ENCODE data around the gene CHST8. TPM values are rescaled to one million over a fixed set of nuclear protein-coding genes. Genes with fewer than 3 reads are reported as not detected.

CHST8 gene
- total RNA-seq, 1 donor from 2014 or later: 3.2 TPM

GRCh38 chr19:33736158-33736557, 114.4 kb downstream of the CHST8 start:
- H3K4me1 ChIP-seq: no peaks in the 10 kb centered on the region
- H3K27me3 ChIP-seq: no peaks in the 10 kb centered on the region
- TF ChIP-seq CTCF (IDR thresholded peaks at IDR 0.05): no peak
- no peak for TF ChIP-seq POLR2AphosphoS5 (IDR thresholded peaks at IDR 0.05; ENCODE audit: insufficient read depth in 1 of 2, low read depth in 1 of 2)
- no peaks in the 10 kb centered on the region for H3K9me3 ChIP-seq
- no peaks in the 10 kb centered on the region for H3K36me3 ChIP-seq
- H3K4me3 ChIP-seq: no peak overlapping the region
- DNase-seq (ENCODE audit: extremely low spot score in 2 of 2): no peak
- no peak overlapping the region for H3K27ac ChIP-seq
- intact Hi-C loops (cut with DNase I): no loop called here

GRCh38 chr19:33736787-33737186, 115.0 kb downstream of the CHST8 start:
- Histone ChIP-seq H3K9me3 (no peaks in the 10 kb centered on the region), H3K4me3 (no peak overlapping the region), H3K4me1 (no peaks in the 10 kb centered on the region), H3K27ac (no peak overlapping the region), H3K36me3 (no peaks in the 10 kb centered on the region), H3K27me3 (no peaks in the 10 kb centered on the region)
- intact Hi-C loops (cut with DNase I): no loop called here
- no peak for DNase-seq (ENCODE audit: extremely low spot score in 2 of 2)
- TF ChIP-seq POLR2A (IDR thresholded peaks at IDR 0.05) (no peak), POLR2AphosphoS5 (IDR thresholded peaks at IDR 0.05; ENCODE audit: insufficient read depth in 1 of 2, low read depth in 1 of 2) (no peak), CTCF (IDR thresholded peaks at IDR 0.05) (no peak)

- H3K36me3 ChIP-seq: no peaks in the 10 kb centered on the region
- no peaks in the 10 kb centered on the region for H3K27me3 ChIP-seq
- H3K4me3 ChIP-seq: no peak overlapping the region
- intact Hi-C loops (cut with DNase I): no loop called here
- H3K4me1 ChIP-seq: no peaks in the 10 kb centered on the region
- no peaks in the 10 kb centered on the region for H3K9me3 ChIP-seq
- DNase-seq (ENCODE audit: extremely low spot score in 2 of 2): no peak
- no peak for TF ChIP-seq POLR2A (IDR thresholded peaks at IDR 0.05)
- TF ChIP-seq POLR2AphosphoS5 (IDR thresholded peaks at IDR 0.05; ENCODE audit: insufficient read depth in 1 of 2, low read depth in 1 of 2): no peak
- TF ChIP-seq CTCF (IDR thresholded peaks at IDR 0.05): no peak
- H3K27ac ChIP-seq: no peak overlapping the region
Measured at GRCh38 chr19:33737681-33738371, 116.1 kb downstream of the CHST8 start.

- no peaks in the 10 kb centered on the region for H3K27me3 ChIP-seq
- H3K36me3 ChIP-seq: no peaks in the 10 kb centered on the region
- intact Hi-C loops (cut with DNase I): no loop called here
- TF ChIP-seq POLR2A (IDR thresholded peaks at IDR 0.05) (no peak), CTCF (IDR thresholded peaks at IDR 0.05) (no peak), POLR2AphosphoS5 (IDR thresholded peaks at IDR 0.05; ENCODE audit: insufficient read depth in 1 of 2, low read depth in 1 of 2) (no peak)
- H3K9me3 ChIP-seq: no peaks in the 10 kb centered on the region
- H3K4me3 ChIP-seq: no peak overlapping the region
- H3K4me1 ChIP-seq: no peaks in the 10 kb centered on the region
- DNase-seq (ENCODE audit: extremely low spot score in 2 of 2): no peak
- H3K27ac ChIP-seq: no peak overlapping the region
Measured at GRCh38 chr19:33740811-33741396, 119.2 kb downstream of the CHST8 start.

GRCh38 chr19:33745297-33745696, 123.5 kb downstream of the CHST8 start:
- intact Hi-C loops (cut with DNase I): no loop called here
- Histone ChIP-seq H3K4me1 (no peaks in the 10 kb centered on the region), H3K27me3 (no peaks in the 10 kb centered on the region)

More at GRCh38 chr19:33745297-33745696, 123.5 kb downstream of the CHST8 start:
- H3K9me3 ChIP-seq: no peaks in the 10 kb centered on the region
- no peak overlapping the region for H3K4me3 ChIP-seq
- H3K36me3 ChIP-seq: no peaks in the 10 kb centered on the region
- DNase-seq (ENCODE audit: extremely low spot score in 2 of 2): no peak
- TF ChIP-seq CTCF (IDR thresholded peaks at IDR 0.05) (no peak), POLR2AphosphoS5 (IDR thresholded peaks at IDR 0.05; ENCODE audit: insufficient read depth in 1 of 2, low read depth in 1 of 2) (no peak), POLR2A (IDR thresholded peaks at IDR 0.05) (no peak)
- H3K27ac ChIP-seq: no peak overlapping the region
